Muscle of leg (tissue), 11 donors: ENCODE data around the gene CPXM1. TPM values are rescaled to one million over a fixed set of nuclear protein-coding genes. Genes with fewer than 3 reads are reported as not detected.

Experiments
- DNase-seq: peaks from one replicate; pipeline ENCODE4 v3.0.0; 2013
- H3K27ac ChIP-seq: one replicate; pipeline ENCODE4 v1.5.1; 2013; ENCODE audit warnings: mild to moderate bottlenecking, low read length, control low read depth
- H3K27me3 ChIP-seq: one replicate; pipeline ENCODE4 v1.6.1; 2013; ENCODE audit warnings: low read length; ENCODE audit not compliant: control insufficient read depth, insufficient read depth
- H3K36me3 ChIP-seq: one replicate; pipeline ENCODE4 v1.6.1; 2013; ENCODE audit warnings: low read length; ENCODE audit not compliant: control insufficient read depth, insufficient read depth
- H3K4me1 ChIP-seq: one replicate; pipeline ENCODE4 v1.6.1; 2013; ENCODE audit warnings: low read length; ENCODE audit not compliant: control insufficient read depth, insufficient read depth
- H3K4me3 ChIP-seq: one replicate; pipeline ENCODE4 v1.5.1; 2013; ENCODE audit warnings: low read length, control low read depth
- H3K9me3 ChIP-seq: replicated peaks from 2 replicates; pipeline ENCODE4 v1.6.1; 2013; ENCODE audit warnings: low read depth, low read length; ENCODE audit not compliant: control insufficient read depth
- WGBS: methylation state at CpG from one replicate; pipeline ENCODE4 v1.1.5; 2013; ENCODE audit warnings: missing lambda C conversion rate; ENCODE audit not compliant: insufficient coverage; 5-methylcytosine and 5-hydroxymethylcytosine counted together
- polyA plus RNA-seq, 8 donors: library from polyadenylated mRNA; unstranded; fragments of 120-200 nt; gene quantifications; one replicate each; pipeline versions ENCODE4 v1.2.1 to v1.2.3, GENCODE V29; 2013; ENCODE audit warnings: inconsistent platforms in 1 of 8, low replicate concordance in 1 of 8; ENCODE audit not compliant: insufficient read length in 8 of 8, insufficient read depth in 1 of 8
- total RNA-seq: library from RNA; stranded (reverse); fragments of 120-200 nt; gene quantifications from one replicate; pipeline ENCODE4 v1.2.4, GENCODE V29; 2013

CPXM1 gene
- total and polyA plus RNA-seq, 9 donors = 41.5 to 83.9 (median 61.4) TPM

GRCh38 chr20:2804041-2804828 lies 3.8 kb upstream of the CPXM1 start:
- H3K4me3 ChIP-seq = no peak overlapping the region
- peaks cover 24% of the 10 kb centered on the region for H3K4me1 ChIP-seq
- H3K27ac ChIP-seq = no peak overlapping the region
- peaks cover 80% of the 10 kb centered on the region for H3K27me3 ChIP-seq
- DNase-seq = no peak
- H3K36me3 ChIP-seq = no peaks in the 10 kb centered on the region
- 43% methylated on average over 14 of the region's 16 CpGs for WGBS
- no peaks in the 10 kb centered on the region for H3K9me3 ChIP-seq

- Histone ChIP-seq H3K27me3 (peaks cover 59% of the 10 kb centered on the region), H3K36me3 (peaks cover 21% of the 10 kb centered on the region), H3K4me1 (peaks cover 29% of the 10 kb centered on the region), H3K4me3 (peak overlapping the region; percentile 74), H3K9me3 (no peaks in the 10 kb centered on the region), H3K27ac (no peak overlapping the region)
- WGBS = 6% methylated on average over 11 of the region's 13 CpGs
- DNase-seq = no peak
Measured at GRCh38 chr20:2801286-2801728, 880 bp upstream of the CPXM1 start.

GRCh38 chr20:2799688-2800520 lies 523 bp downstream of the CPXM1 start:
- Histone ChIP-seq H3K9me3 (no peaks in the 10 kb centered on the region), H3K4me1 (peaks cover 27% of the 10 kb centered on the region), H3K27me3 (peaks cover 45% of the 10 kb centered on the region), H3K27ac (peak overlapping the region; percentile 65), H3K36me3 (peaks cover 29% of the 10 kb centered on the region), H3K4me3 (peak overlapping the region; percentile 74)
- WGBS = 1% methylated on average over 46 of the region's 61 CpGs
- DNase-seq = peak; percentile 60

GRCh38 chr20:2799271-2799670 lies 1.2 kb downstream of the CPXM1 start:
- no peaks in the 10 kb centered on the region for H3K9me3 ChIP-seq
- H3K27me3 ChIP-seq = peaks cover 39% of the 10 kb centered on the region
- no peak for DNase-seq
- peak overlapping the region; percentile 74 for H3K4me3 ChIP-seq
- peaks cover 31% of the 10 kb centered on the region for H3K36me3 ChIP-seq
- 13% methylated on average over 9 of the region's 9 CpGs for WGBS
- H3K4me1 ChIP-seq = peaks cover 23% of the 10 kb centered on the region
- H3K27ac ChIP-seq = peak overlapping the region; percentile 49

- Histone ChIP-seq H3K36me3 (peaks cover 31% of the 10 kb centered on the region), H3K9me3 (no peaks in the 10 kb centered on the region), H3K27me3 (peaks cover 34% of the 10 kb centered on the region), H3K27ac (no peak overlapping the region), H3K4me3 (peak overlapping the region; percentile 10), H3K4me1 (peaks cover 23% of the 10 kb centered on the region)
- no peak for DNase-seq
- 13% methylated on average over 1 of the region's 6 CpGs for WGBS
Measured at GRCh38 chr20:2798814-2799213, 1.6 kb downstream of the CPXM1 start.

GRCh38 chr20:2798095-2798805 lies 2.2 kb downstream of the CPXM1 start:
- WGBS = 75% methylated on average over 17 of the region's 19 CpGs
- H3K27ac ChIP-seq = no peak overlapping the region

GRCh38 chr20:2797136-2797983 lies 3.1 kb downstream of the CPXM1 start:
- DNase-seq = no peak
- no peaks in the 10 kb centered on the region for H3K9me3 ChIP-seq
- no peak overlapping the region for H3K4me3 ChIP-seq
- no peak overlapping the region for H3K27ac ChIP-seq
- peaks cover 24% of the 10 kb centered on the region for H3K27me3 ChIP-seq
- peaks cover 31% of the 10 kb centered on the region for H3K36me3 ChIP-seq
- peaks cover 23% of the 10 kb centered on the region for H3K4me1 ChIP-seq
- 85% methylated on average over 15 of the region's 16 CpGs for WGBS

More at GRCh38 chr20:2798095-2798805, 2.2 kb downstream of the CPXM1 start:
- Histone ChIP-seq H3K36me3 (peaks cover 31% of the 10 kb centered on the region), H3K27me3 (peaks cover 29% of the 10 kb centered on the region), H3K4me1 (peaks cover 23% of the 10 kb centered on the region), H3K4me3 (no peak overlapping the region), H3K9me3 (no peaks in the 10 kb centered on the region)
- DNase-seq = no peak

- peaks cover 15% of the 10 kb centered on the region for H3K27me3 ChIP-seq
- WGBS = 87% methylated on average over 19 of the region's 20 CpGs
Measured at GRCh38 chr20:2796011-2796660, 4.3 kb downstream of the CPXM1 start.

GRCh38 chr20:2795451-2795850 lies 5.0 kb downstream of the CPXM1 start:
- peaks cover 31% of the 10 kb centered on the region for H3K36me3 ChIP-seq
- H3K9me3 ChIP-seq = no peaks in the 10 kb centered on the region
- WGBS = 88% methylated on average over 24 of the region's 24 CpGs
- no peak for DNase-seq
- no peak overlapping the region for H3K27ac ChIP-seq
- H3K27me3 ChIP-seq = peaks cover 8% of the 10 kb centered on the region
- peaks cover 14% of the 10 kb centered on the region for H3K4me1 ChIP-seq
- no peak overlapping the region for H3K4me3 ChIP-seq

More at GRCh38 chr20:2796011-2796660, 4.3 kb downstream of the CPXM1 start:
- H3K4me3 ChIP-seq = no peak overlapping the region
- no peaks in the 10 kb centered on the region for H3K9me3 ChIP-seq
- DNase-seq = no peak
- H3K4me1 ChIP-seq = peaks cover 18% of the 10 kb centered on the region
- no peak overlapping the region for H3K27ac ChIP-seq
- peaks cover 31% of the 10 kb centered on the region for H3K36me3 ChIP-seq
